DOHH2 (cell line): ENCODE results near the gene AURKA.

ENCODE experiments used
- H3F3A ChIP-seq: fragments of 200-600 bp; sonication (generic), shearing (Covaris generic); 2 replicates; pipeline ENCODE4 v1.6.0; 2016; ENCODE audit warnings: antibody characterized with exemption, mild to moderate bottlenecking; ENCODE audit not compliant: control insufficient read depth, insufficient read depth
- H3K27ac ChIP-seq: fragments of 200-600 bp; sonication (generic); 2 replicates; pipeline ENCODE4 v1.5.1; 2014; ENCODE audit warnings: low read depth, mild to moderate bottlenecking, low read length, moderate library complexity
- H3K27me3 ChIP-seq: fragments of 200-600 bp; sonication (generic); 2 replicates; pipeline ENCODE4 v1.6.1; 2014; ENCODE audit warnings: mild to moderate bottlenecking, low read length, mixed read lengths; ENCODE audit not compliant: control insufficient read depth
- H3K36me3 ChIP-seq: fragments of 200-600 bp; sonication (generic); 2 replicates; pipeline ENCODE4 v1.6.1; 2014; ENCODE audit warnings: mild to moderate bottlenecking, low read length, moderate library complexity, mixed read lengths; ENCODE audit not compliant: control insufficient read depth
- H3K4me1 ChIP-seq: fragments of 200-600 bp; sonication (generic); 2 replicates; pipeline ENCODE4 v1.6.1; 2014; ENCODE audit warnings: mild to moderate bottlenecking, low read length, mixed read lengths; ENCODE audit not compliant: control insufficient read depth
- H3K4me2 ChIP-seq: fragments of 200-600 bp; sonication (generic); 2 replicates; pipeline ENCODE4 v1.6.0; 2014; ENCODE audit warnings: mild to moderate bottlenecking, low read length, moderate library complexity
- H3K4me3 ChIP-seq: fragments of 200-600 bp; sonication (generic); 2 replicates; pipeline ENCODE4 v1.5.1; 2014; ENCODE audit warnings: mild to moderate bottlenecking, low read length, mixed read lengths
- H3K79me2 ChIP-seq: fragments of 200-600 bp; sonication (generic); 2 replicates; pipeline ENCODE4 v1.6.1; 2014; ENCODE audit warnings: mild to moderate bottlenecking, low read length, mixed read lengths; ENCODE audit not compliant: control insufficient read depth
- H3K9me2 ChIP-seq: fragments of 200-600 bp; sonication (generic); replicated peaks from 2 replicates; pipeline ENCODE4 v1.6.1; 2014; ENCODE audit warnings: mild to moderate bottlenecking, low read length, mixed read lengths; ENCODE audit not compliant: control insufficient read depth
- H3K9me3 ChIP-seq: fragments of 200-600 bp; sonication (generic); 2 replicates; pipeline ENCODE4 v1.6.1; 2014; ENCODE audit warnings: antibody characterized with exemption, low read length, mixed read lengths; ENCODE audit not compliant: control insufficient read depth, insufficient read depth
- H4K20me1 ChIP-seq: fragments of 200-600 bp; sonication (generic); 2 replicates; pipeline ENCODE4 v1.6.0; 2014; ENCODE audit warnings: low read depth, mild to moderate bottlenecking, antibody characterized with exemption, low read length, moderate library complexity; ENCODE audit not compliant: control insufficient read depth, insufficient read depth
- CTCF ChIP-seq: fragments of 200-600 bp; sonication (generic); IDR thresholded peaks from one replicate; pipeline ENCODE4 v1.5.1; 2014; ENCODE audit warnings: antibody characterized with exemption, mild to moderate bottlenecking, low read depth, low read length; ENCODE audit not compliant: poor library complexity, severe bottlenecking
- EZH2phosphoT487 ChIP-seq: fragments of 200-600 bp; sonication (generic); IDR thresholded peaks from 2 replicates; pipeline ENCODE4 v1.6.1; 2017; ENCODE audit warnings: borderline replicate concordance, mild to moderate bottlenecking, antibody characterized with exemption, low read length, moderate library complexity, mixed read lengths

Gene AURKA

GRCh38 chr20:56417402-56417801 is 25.4 kb upstream of the AURKA start:
- no peaks in the 10 kb centered on the region for H3K27me3 ChIP-seq
- TF ChIP-seq EZH2phosphoT487 (no peak), CTCF (no peak)
- H3K4me1 ChIP-seq, result no peaks in the 10 kb centered on the region
- no peaks in the 10 kb centered on the region for H4K20me1 ChIP-seq
- no peak overlapping the region for H3K4me2 ChIP-seq
- H3F3A ChIP-seq, result no peaks in the 10 kb centered on the region
- H3K9me2 ChIP-seq, result no peaks in the 10 kb centered on the region
- no peak overlapping the region for H3K27ac ChIP-seq
- H3K4me3 ChIP-seq, result no peak overlapping the region
- no peaks in the 10 kb centered on the region for H3K79me2 ChIP-seq
- H3K9me3 ChIP-seq, result no peaks in the 10 kb centered on the region
- H3K36me3 ChIP-seq, result peaks cover 4% of the 10 kb centered on the region

GRCh38 chr20:56414842-56415765 is 23.1 kb upstream of the AURKA start:
- H3K27ac ChIP-seq, result no peak overlapping the region
- H3K4me1 ChIP-seq, result no peaks in the 10 kb centered on the region
- TF ChIP-seq EZH2phosphoT487, result no peak
- no peak for TF ChIP-seq CTCF
- H3K36me3 ChIP-seq, result peaks cover 9% of the 10 kb centered on the region
- H3K9me3 ChIP-seq, result no peaks in the 10 kb centered on the region
- no peaks in the 10 kb centered on the region for H3K9me2 ChIP-seq
- H3K79me2 ChIP-seq, result no peaks in the 10 kb centered on the region
- H3K4me2 ChIP-seq, result no peak overlapping the region
- 0 out of 2 replicates have a peak, but pooled peaks cover 1% of the 10 kb centered on the region for H4K20me1 ChIP-seq
- no peak overlapping the region for H3K4me3 ChIP-seq
- H3K27me3 ChIP-seq, result no peaks in the 10 kb centered on the region
- H3F3A ChIP-seq, result no peaks in the 10 kb centered on the region

GRCh38 chr20:56412949-56413348 is 20.9 kb upstream of the AURKA start:
- H3K4me1 ChIP-seq, result no peaks in the 10 kb centered on the region
- peaks cover 25% of the 10 kb centered on the region for H3K36me3 ChIP-seq
- no peaks in the 10 kb centered on the region for H3K9me2 ChIP-seq
- no peak for TF ChIP-seq CTCF
- no peak for TF ChIP-seq EZH2phosphoT487
- H3K4me2 ChIP-seq, result no peak overlapping the region
- H3K4me3 ChIP-seq, result no peak overlapping the region
- H3K79me2 ChIP-seq, result no peaks in the 10 kb centered on the region
- peaks cover 3% of the 10 kb centered on the region; the same call in 1 of the 2 replicates for H4K20me1 ChIP-seq
- H3K27ac ChIP-seq, result no peak overlapping the region
- H3F3A ChIP-seq, result no peaks in the 10 kb centered on the region
- H3K9me3 ChIP-seq, result no peaks in the 10 kb centered on the region
- H3K27me3 ChIP-seq, result no peaks in the 10 kb centered on the region
